ENCODE results near the gene SFT2D2.

Gene SFT2D2

GRCh38 chr1:168223681-168224540 is 1.9 kb upstream of the SFT2D2 start:
- DNase-seq: no peak

DNA sequence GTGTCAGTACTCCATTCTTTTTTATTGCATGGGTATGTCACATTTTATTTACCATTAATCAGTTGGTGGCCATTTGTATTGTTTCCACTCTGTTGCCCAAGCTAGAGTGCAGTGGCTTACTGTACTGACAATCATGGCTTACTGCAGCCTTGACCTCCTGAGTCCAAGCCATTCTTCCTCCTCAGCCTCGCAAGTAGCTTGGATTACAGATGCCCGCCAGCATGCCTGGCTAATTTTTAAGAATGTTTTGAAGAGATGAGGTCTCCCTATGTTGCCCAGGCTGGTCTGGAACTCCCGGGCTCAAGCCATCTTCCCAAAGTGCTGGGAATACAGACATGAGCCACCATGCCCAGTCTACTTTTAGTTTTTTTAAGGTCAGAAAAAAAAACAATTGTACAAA is 813 bp upstream of the SFT2D2 start:
- DNase-seq: no peak

DNA sequence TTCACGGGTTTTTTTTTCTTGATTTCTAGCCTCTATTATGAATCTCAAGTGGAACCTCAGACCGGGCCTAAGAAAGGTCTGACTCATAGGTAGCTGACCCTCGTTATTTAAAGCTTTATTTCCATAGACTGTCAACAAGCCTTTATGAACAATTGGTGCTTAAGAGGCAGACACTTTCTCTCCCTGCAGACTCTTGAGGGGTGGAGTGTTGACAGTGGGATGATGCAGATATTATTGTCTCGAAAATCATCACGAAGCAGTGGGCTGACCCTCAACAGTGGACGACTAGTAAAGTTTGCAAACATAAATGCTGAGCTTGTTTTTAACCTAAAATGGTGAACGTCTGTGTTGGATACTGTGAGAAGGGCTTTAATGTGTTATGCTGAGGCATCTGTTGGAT is 1.8 kb downstream of the SFT2D2 start:
- no peak for DNase-seq

GRCh38 chr1:168229893-168230292 is 4.1 kb downstream of the SFT2D2 start:
- DNase-seq: no peak

DNA sequence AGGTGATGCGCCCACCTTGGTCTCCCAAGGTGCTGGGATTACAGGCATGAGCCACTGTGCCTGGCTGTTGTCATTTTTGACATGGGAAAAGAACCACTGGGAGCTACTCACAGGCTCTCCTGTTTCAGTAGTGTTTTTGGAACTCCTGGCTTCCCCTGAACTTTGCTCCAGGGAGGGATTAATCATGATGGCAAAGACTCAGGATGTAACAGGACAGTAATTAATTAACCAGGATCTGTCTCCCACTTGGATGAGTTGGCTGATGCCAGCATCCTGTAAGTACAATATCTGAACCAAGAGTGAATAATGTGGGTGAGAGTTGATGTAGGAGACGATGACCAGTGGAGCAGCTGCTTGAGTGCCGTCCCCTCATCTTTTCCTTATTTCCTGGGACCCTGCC is 4.9 kb downstream of the SFT2D2 start:
- no peak for DNase-seq

DNA sequence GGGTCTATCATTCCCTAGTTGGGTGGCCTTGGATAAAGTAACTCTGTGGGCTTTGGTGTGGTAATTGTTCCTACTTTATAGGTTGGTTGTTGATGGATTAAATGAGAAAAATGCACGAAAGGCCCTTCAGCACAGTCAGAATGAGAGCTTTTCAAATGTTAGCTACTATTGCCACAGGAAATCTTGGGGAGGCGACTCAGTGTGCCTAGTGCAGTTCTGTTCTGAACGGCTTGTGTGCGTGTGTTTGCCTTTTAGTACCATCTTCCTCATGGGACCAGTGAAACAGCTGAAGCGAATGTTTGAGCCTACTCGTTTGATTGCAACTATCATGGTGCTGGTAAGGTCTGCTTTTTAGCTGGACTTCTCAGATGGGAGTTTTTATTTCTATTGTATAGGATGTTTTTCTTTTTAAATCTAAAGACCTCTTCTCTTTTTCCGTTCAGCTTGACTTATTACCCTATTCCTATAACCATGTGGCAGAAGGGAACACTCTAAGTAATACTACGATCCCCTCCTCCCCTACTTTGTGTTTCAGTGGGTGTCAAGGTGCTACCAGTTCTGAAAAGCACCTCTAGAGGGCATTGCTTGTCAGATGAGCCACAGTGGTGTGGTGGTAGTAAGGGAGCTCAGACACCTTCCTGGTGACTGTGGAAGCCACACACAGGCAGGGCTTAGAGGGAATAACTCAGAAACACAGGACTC is 9.2 kb downstream of the SFT2D2 start:
- DNase-seq: peak; percentile 28 to 36

- no peak for DNase-seq
These were observed 9.7 kb downstream of the SFT2D2 start for GRCh38 chr1:168235548-168235885.

DNA sequence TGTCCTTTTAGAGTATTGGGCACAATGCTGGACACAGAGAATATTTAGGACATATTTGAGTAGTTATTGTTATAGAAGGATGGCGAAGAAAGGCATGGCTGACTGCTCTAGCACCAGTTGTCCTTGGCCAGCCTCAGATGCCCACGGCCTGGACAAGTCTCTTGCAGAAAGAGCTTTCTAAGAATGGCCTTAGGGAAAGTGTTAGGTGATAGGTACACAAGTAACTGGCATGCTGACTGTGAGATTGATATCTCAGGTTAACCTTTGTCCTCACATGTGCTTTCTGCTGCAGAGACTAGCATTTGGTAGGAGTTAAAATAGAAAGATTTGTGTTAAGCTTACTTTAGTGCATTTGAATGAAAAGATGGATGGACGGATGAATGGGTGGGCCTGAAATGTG is 10.1 kb downstream of the SFT2D2 start:
- DNase-seq: no peak

GRCh38 chr1:168236836-168237611 is 11.2 kb downstream of the SFT2D2 start:
- DNase-seq: peak; percentile 33 to 42

GRCh38 chr1:168243198-168243597 is 17.4 kb downstream of the SFT2D2 start:
- no peak for DNase-seq

DNA sequence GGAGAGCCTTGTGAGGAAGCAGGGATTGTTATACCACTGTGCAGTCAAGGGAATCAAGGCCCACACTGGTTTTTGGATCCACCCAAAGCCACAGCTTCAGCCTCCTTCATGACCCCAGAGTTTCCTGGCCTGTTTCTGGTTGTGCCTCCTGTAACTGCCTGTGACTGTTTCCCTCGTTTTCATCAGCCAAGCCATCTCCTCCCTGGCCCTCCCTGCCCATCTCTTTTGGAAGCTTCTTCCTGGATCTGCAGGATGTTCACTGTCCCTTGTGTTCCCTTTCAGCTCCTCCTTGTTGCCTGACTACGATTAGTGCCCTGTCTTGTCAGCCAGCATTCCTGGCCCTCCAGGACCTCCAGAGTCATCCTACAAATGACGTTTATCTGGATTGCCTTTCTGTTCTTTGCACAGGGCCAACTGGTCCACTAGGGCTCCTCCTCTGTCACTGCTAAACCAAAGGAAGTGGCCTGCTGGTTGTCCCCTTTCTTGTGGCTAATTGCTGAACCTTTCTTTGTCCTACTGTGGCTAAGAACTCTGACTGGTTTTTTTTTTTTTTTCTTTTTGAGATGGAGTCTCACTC is 17.9 kb downstream of the SFT2D2 start:
- DNase-seq: no peak

- no peak for DNase-seq
These were observed 19.2 kb downstream of the SFT2D2 start for GRCh38 chr1:168245042-168245441.

GRCh38 chr1:168246506-168246905 is 20.7 kb downstream of the SFT2D2 start:
- DNase-seq: no peak

DNA sequence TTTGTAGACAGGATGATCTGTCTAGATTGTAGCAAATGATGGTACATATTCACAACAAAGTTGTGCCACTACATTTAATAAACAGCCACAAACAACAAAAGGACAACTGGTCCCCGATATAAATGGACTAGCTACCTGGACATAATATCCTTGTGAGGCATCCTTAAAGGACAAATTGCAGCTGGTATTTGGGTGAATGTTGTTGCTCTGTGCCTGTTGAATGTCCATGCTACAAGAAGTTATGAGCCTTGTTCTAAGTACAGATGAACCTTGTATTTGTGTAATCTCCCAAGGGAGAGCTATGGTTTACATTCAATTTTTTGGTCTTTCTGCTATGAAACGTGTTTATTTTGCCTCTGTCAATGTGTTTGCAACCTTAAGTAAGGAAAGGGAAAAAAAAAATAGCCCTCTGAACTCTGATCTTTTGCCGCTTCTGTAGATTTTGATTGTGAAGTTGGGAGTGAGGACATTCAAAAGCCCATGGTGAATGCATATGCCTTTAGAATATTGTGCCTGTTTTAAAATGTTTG is 26.5 kb downstream of the SFT2D2 start:
- no peak for DNase-seq

DNA sequence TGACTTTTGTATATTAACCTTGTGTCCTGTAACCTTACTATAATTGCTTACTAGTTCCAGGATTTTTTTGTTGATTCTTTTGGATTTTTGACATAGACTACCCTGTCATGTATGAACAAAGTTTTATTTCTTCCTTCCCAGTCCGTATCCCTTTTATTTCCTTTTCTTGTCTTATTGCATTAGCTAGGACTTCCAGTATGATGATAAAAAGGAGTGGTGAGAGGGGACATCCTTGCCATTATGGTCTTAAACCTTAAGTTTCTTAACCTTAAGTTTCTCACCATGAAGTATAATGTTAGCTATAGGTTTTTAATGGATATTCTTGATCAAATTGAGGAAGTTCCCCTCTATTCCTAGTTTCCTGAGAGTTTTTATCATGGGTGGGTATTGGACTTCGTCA is 30.4 kb downstream of the SFT2D2 start:
- no peak for DNase-seq

- DNase-seq: no peak
These were observed 31.6 kb downstream of the SFT2D2 start for GRCh38 chr1:168257397-168257796.

DNA sequence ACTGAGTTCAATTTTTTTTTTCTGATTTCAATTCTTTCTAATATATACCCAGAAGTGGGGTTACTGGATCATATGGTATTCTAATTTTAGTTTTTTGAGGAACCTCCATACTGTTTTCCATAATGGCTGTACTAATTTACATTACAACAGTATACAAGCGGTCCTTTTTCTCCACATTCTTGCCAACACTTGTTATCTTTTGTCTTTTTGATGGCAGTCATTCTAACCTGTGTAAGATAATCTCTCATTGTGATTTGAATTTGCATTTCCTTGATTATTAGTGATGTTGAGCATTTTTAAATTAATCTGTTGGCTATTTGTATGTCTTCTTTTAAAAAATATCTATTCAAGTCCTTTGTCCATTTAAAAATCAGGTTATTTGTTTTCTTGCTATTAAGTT is 33.8 kb downstream of the SFT2D2 start:
- DNase-seq: no peak

- no peak for DNase-seq
These were observed 34.6 kb downstream of the SFT2D2 start for GRCh38 chr1:168260393-168260792.

DNA sequence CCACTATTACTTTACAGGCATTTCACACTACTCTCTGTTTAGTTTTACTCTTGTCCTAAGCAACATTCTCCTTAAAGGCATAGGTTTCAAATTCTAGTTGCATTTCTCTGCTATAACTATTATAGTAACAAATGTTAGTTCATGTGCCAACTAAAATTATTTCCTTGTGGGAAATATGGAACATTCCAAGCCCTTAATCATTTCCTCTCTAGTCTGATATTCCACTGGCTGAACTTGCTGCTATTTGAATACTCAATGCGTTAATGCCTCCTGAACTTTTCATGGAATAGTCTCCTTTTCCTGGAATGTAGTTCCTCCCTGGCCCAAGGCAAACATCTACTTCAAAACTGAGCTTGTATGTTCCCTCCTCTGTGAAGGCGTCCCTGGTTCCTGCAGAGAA is 35.6 kb downstream of the SFT2D2 start:
- no peak for DNase-seq

DNA sequence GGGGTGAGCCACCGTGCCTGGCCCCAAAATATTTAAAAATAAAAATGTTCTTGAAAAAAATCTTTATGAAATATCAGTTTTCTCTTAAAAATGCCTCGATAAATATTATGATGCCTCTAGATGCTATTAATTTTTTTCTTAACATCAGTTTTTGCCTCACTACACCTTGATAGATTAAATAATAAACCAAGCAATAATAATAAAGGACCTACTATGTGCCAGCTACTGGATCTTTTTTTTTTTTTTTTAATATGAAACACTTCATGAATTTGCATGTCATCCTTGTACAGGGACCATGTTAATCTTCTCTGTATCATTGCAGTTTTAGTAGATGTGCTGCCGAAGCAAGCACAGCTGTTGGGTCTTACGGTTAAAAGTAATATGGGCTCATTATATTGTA is 37.3 kb downstream of the SFT2D2 start:
- DNase-seq: no peak

GRCh38 chr1:168264296-168264695 is 38.5 kb downstream of the SFT2D2 start:
- no peak for DNase-seq

GRCh38 chr1:168265596-168265995 is 39.8 kb downstream of the SFT2D2 start:
- no peak for DNase-seq

GRCh38 chr1:168266644-168267186 is 40.9 kb downstream of the SFT2D2 start:
- no peak for DNase-seq

Data from stimulated activated CD4-positive, alpha-beta T cell treated with anti-CD3 and anti-CD28 coated beads, Interleukin-2, amount 100 ng/mL, for 24 hours (primary cell).